ENCODE data around the gene HNRNPH1.
"Not testable (repeated sequence)": the region's sequence is repeated elsewhere in the genome, so short reads cannot be mapped to it uniquely, and the experiment has no call there.

- not testable (repeated sequence) for TF ChIP-seq CTCF (IDR thresholded peaks at IDR 0.05; ENCODE audit: low read length); EZH2 (IDR thresholded peaks at IDR 0.05; ENCODE audit: borderline replicate concordance, low read length)
Measured at GRCh38 chr5:179633501-179634369, 10.3 kb upstream of the HNRNPH1 start.

Data from OCI-LY1 (cell line).